OCI-LY1 (cell line): ENCODE data around the gene NPB.
A peak's percentile ranks its signal among the peaks of the same experiment; 100 is the strongest.

Experiments
- H2AFZ ChIP-seq: fragments of 200-600 bp; sonication (generic), shearing (Covaris generic); 2 replicates; pipeline ENCODE4 v1.6.0; 2014; ENCODE audit warnings: antibody characterized with exemption, mild to moderate bottlenecking, low read length
- H3F3A ChIP-seq: fragments of 200-600 bp; sonication (generic), shearing (Covaris generic); 2 replicates; pipeline ENCODE4 v1.6.0; 2014; ENCODE audit warnings: mild to moderate bottlenecking, antibody characterized with exemption, low read length, moderate library complexity; ENCODE audit not compliant: insufficient read depth
- H3K27ac ChIP-seq: fragments of 200-600 bp; sonication (generic); 2 replicates; pipeline ENCODE4 v1.5.1; 2014; ENCODE audit warnings: low read length, mixed run types, mild to moderate bottlenecking, low read depth; ENCODE audit not compliant: poor library complexity, severe bottlenecking
- H3K27me3 ChIP-seq: fragments of 200-600 bp; sonication (generic); 2 replicates; pipeline ENCODE4 v1.6.0; 2014; ENCODE audit warnings: antibody characterized with exemption, mild to moderate bottlenecking, low read length, moderate library complexity; ENCODE audit not compliant: insufficient read depth
- H3K36me3 ChIP-seq: fragments of 200-600 bp; sonication (generic); 2 replicates; pipeline ENCODE4 v1.6.1; 2014; ENCODE audit warnings: mild to moderate bottlenecking, antibody characterized with exemption, low read length, moderate library complexity, mixed read lengths; ENCODE audit not compliant: insufficient read depth
- H3K4me1 ChIP-seq: fragments of 200-600 bp; sonication (generic); 2 replicates; pipeline ENCODE4 v1.5.1; 2014; ENCODE audit warnings: mild to moderate bottlenecking, low read length, moderate library complexity; ENCODE audit not compliant: insufficient read depth, severe bottlenecking
- H3K4me2 ChIP-seq: fragments of 200-600 bp; sonication (generic), shearing (Covaris generic); 2 replicates; pipeline ENCODE4 v1.6.1; 2014; ENCODE audit warnings: low read length
- H3K4me3 ChIP-seq: fragments of 200-600 bp; sonication (generic); 2 replicates; pipeline ENCODE4 v1.5.1; 2014; ENCODE audit warnings: low read length, low read depth, mild to moderate bottlenecking, mixed read lengths; ENCODE audit not compliant: poor library complexity, severe bottlenecking
- H3K79me2 ChIP-seq: fragments of 200-600 bp; shearing (Covaris generic); 2 replicates; pipeline ENCODE4 v1.6.1; 2016; ENCODE audit warnings: mixed run types, low read length, mixed read lengths; ENCODE audit not compliant: insufficient read depth
- H3K9ac ChIP-seq: fragments of 200-600 bp; sonication (generic), shearing (Covaris generic); 2 replicates; pipeline ENCODE4 v1.6.1; 2014; ENCODE audit warnings: mild to moderate bottlenecking, low read length, mixed read lengths
- H3K9me2 ChIP-seq: fragments of 200-600 bp; sonication (generic), shearing (Covaris generic); 2 replicates; pipeline ENCODE4 v1.6.1; 2014; ENCODE audit warnings: low read depth, mild to moderate bottlenecking, low read length, mixed read lengths
- H3K9me3 ChIP-seq: fragments of 200-600 bp; shearing (Covaris generic); 2 replicates; pipeline ENCODE4 v1.6.1; 2014; ENCODE audit warnings: low read length, mixed read lengths
- H4K20me1 ChIP-seq: fragments of 200-600 bp; sonication (generic), shearing (Covaris generic); 2 replicates; pipeline ENCODE4 v1.6.0; 2016; ENCODE audit warnings: mild to moderate bottlenecking, low read length; ENCODE audit not compliant: insufficient read depth
- EZH2 ChIP-seq: fragments of 200-600 bp; sonication (generic), shearing (Covaris generic); IDR thresholded peaks from 2 replicates; pipeline ENCODE4 v1.8.0; 2017; ENCODE audit warnings: borderline replicate concordance, mixed run types, mild to moderate bottlenecking, antibody characterized with exemption, low read length, moderate library complexity, mixed read lengths
- TF ChIP-seq, protein P1 (sequence below): fragments of 200-600 bp; sonication (generic), shearing (Covaris generic); IDR thresholded peaks from 2 replicates; pipeline ENCODE4 v1.5.1; 2017; ENCODE audit warnings: mild to moderate bottlenecking, antibody characterized with exemption, low read length, moderate library complexity, mixed read lengths

NPB gene

DNA sequence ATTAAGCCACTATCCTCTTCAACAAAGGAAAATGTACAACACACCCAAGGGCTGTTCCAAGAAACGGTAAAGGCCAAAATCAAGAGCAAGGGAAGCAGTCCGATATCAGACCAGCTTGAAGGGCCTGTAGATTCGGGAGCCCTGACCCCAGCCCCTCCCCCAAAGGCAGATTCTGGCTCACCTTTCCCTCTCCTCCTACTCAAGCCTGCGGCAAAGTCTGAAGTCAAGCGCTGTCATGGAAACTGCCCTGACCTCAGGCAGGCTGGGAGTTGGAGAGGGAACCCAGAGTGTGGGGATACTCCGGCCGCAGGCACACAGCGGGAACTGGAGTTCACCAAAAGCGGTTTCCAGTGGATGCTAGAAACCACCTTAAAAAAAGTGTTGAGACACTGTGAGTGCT is 12.4 kb upstream of the NPB start:
- H3K4me1 ChIP-seq: peaks cover 36% of the 10 kb centered on the region
- peak overlapping the region; percentile 89 for H3K4me2 ChIP-seq

GRCh38 chr17:81890447-81891302 is 11.4 kb upstream of the NPB start:
- peak overlapping the region; percentile 37 for H3K27ac ChIP-seq

More for the DNA sequence above, 12.4 kb upstream of the NPB start:
- Histone ChIP-seq H3K9me3 (no peaks in the 10 kb centered on the region), H2AFZ (no peak overlapping the region), H3K27ac (no peak overlapping the region), H3F3A (0 out of 2 replicates have a peak, but pooled peaks cover 2% of the 10 kb centered on the region), H3K4me3 (peak overlapping the region; percentile 78), H3K9me2 (no peaks in the 10 kb centered on the region), H3K79me2 (peaks cover 17% of the 10 kb centered on the region), H3K9ac (peak overlapping the region; percentile 80), H3K27me3 (no peaks in the 10 kb centered on the region), H3K36me3 (peaks cover 61% of the 10 kb centered on the region), H4K20me1 (no peaks in the 10 kb centered on the region)
- TF ChIP-seq, protein P1, sequence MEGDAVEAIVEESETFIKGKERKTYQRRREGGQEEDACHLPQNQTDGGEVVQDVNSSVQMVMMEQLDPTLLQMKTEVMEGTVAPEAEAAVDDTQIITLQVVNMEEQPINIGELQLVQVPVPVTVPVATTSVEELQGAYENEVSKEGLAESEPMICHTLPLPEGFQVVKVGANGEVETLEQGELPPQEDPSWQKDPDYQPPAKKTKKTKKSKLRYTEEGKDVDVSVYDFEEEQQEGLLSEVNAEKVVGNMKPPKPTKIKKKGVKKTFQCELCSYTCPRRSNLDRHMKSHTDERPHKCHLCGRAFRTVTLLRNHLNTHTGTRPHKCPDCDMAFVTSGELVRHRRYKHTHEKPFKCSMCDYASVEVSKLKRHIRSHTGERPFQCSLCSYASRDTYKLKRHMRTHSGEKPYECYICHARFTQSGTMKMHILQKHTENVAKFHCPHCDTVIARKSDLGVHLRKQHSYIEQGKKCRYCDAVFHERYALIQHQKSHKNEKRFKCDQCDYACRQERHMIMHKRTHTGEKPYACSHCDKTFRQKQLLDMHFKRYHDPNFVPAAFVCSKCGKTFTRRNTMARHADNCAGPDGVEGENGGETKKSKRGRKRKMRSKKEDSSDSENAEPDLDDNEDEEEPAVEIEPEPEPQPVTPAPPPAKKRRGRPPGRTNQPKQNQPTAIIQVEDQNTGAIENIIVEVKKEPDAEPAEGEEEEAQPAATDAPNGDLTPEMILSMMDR: no peak
- no peak for TF ChIP-seq EZH2

GRCh38 chr17:81891303-81891552 is 10.8 kb upstream of the NPB start:
- TF ChIP-seq, protein P1: no peak
- no peak for TF ChIP-seq EZH2
- H3K4me3 ChIP-seq: peak overlapping the region; percentile 78
- peaks cover 17% of the 10 kb centered on the region for H3K79me2 ChIP-seq
- H3K9me2 ChIP-seq: no peaks in the 10 kb centered on the region
- no peaks in the 10 kb centered on the region for H3K9me3 ChIP-seq
- H3K27ac ChIP-seq: no peak overlapping the region
- no peak overlapping the region for H2AFZ ChIP-seq
- peaks cover 51% of the 10 kb centered on the region for H3K36me3 ChIP-seq
- 0 out of 2 replicates have a peak overlapping the region, but pooled peaks have one; percentile 89 for H3K4me2 ChIP-seq
- H3K27me3 ChIP-seq: no peaks in the 10 kb centered on the region
- H4K20me1 ChIP-seq: no peaks in the 10 kb centered on the region
- 0 out of 2 replicates have a peak, but pooled peaks cover 2% of the 10 kb centered on the region for H3F3A ChIP-seq
- peak overlapping the region; percentile 80 for H3K9ac ChIP-seq
- peaks cover 36% of the 10 kb centered on the region for H3K4me1 ChIP-seq

More at GRCh38 chr17:81890447-81891302, 11.4 kb upstream of the NPB start:
- H3K79me2 ChIP-seq: peaks cover 17% of the 10 kb centered on the region
- peaks cover 36% of the 10 kb centered on the region for H3K4me1 ChIP-seq
- H3K9ac ChIP-seq: peak overlapping the region; percentile 80
- H3K4me3 ChIP-seq: peak overlapping the region; percentile 78
- 0 out of 2 replicates have a peak, but pooled peaks cover 2% of the 10 kb centered on the region for H3F3A ChIP-seq
- no peaks in the 10 kb centered on the region for H3K9me3 ChIP-seq
- H3K4me2 ChIP-seq: peak overlapping the region; percentile 89
- H3K36me3 ChIP-seq: peaks cover 56% of the 10 kb centered on the region
- H3K9me2 ChIP-seq: no peaks in the 10 kb centered on the region
- no peaks in the 10 kb centered on the region for H3K27me3 ChIP-seq
- TF ChIP-seq, protein P1: no peak
- TF ChIP-seq EZH2: no peak
- H4K20me1 ChIP-seq: no peaks in the 10 kb centered on the region
- H2AFZ ChIP-seq: no peak overlapping the region
